Endothelial cell of umbilical vein (primary cell): ENCODE data around the gene ATP12A.
A peak's percentile ranks its signal among the peaks of the same experiment; 100 is the strongest.

Source experiments
- CTCF ChIP-seq, 2 donors: IDR thresholded peaks; 1 replicate in 1 of 2; 2 replicates in 1 of 2; pipeline ENCODE4 v1.5.1; 2011; ENCODE audit warnings: low read length in 2 of 2, mild to moderate bottlenecking in 2 of 2, moderate library complexity in 2 of 2, control low read depth in 1 of 2, inconsistent platforms in 1 of 2, low read depth in 1 of 2; ENCODE audit not compliant: insufficient read depth in 1 of 2; ENCODE audit errors: extremely low read depth in 1 of 2
- EZH2 ChIP-seq: IDR thresholded peaks from 2 replicates; pipeline ENCODE4 v1.6.1; 2012; ENCODE audit warnings: borderline replicate concordance, low read depth, mild to moderate bottlenecking, moderate library complexity, low read length, inconsistent platforms; ENCODE audit not compliant: severe bottlenecking
- FOS ChIP-seq: IDR thresholded peaks from 2 replicates; pipeline ENCODE4 v1.6.1; 2011; ENCODE audit warnings: mild to moderate bottlenecking, low read length, moderate library complexity, borderline replicate concordance; ENCODE audit not compliant: insufficient read depth
- JUN ChIP-seq: IDR thresholded peaks from 2 replicates; pipeline ENCODE4 v1.6.1; 2011; ENCODE audit warnings: borderline replicate concordance, low read depth; ENCODE audit not compliant: insufficient read length, insufficient read depth
- MAX ChIP-seq: IDR thresholded peaks from 2 replicates; pipeline ENCODE4 v1.6.1; 2011; ENCODE audit not compliant: insufficient read depth, insufficient read length
- MYC ChIP-seq: IDR thresholded peaks from one replicate; pipeline ENCODE4 v1.6.1; 2011; ENCODE audit warnings: mild to moderate bottlenecking, low read depth, low read length
- POLR2A ChIP-seq: IDR thresholded peaks from 2 replicates; pipeline ENCODE4 v1.6.1; 2012; ENCODE audit warnings: low read depth, mild to moderate bottlenecking, control low read depth, low read length
- POLR2AphosphoS5 ChIP-seq: IDR thresholded peaks from 2 replicates; pipeline ENCODE4 v1.6.1; 2012; ENCODE audit warnings: low read depth, mild to moderate bottlenecking, control low read depth, low read length, moderate library complexity; ENCODE audit not compliant: insufficient read depth

DNA sequence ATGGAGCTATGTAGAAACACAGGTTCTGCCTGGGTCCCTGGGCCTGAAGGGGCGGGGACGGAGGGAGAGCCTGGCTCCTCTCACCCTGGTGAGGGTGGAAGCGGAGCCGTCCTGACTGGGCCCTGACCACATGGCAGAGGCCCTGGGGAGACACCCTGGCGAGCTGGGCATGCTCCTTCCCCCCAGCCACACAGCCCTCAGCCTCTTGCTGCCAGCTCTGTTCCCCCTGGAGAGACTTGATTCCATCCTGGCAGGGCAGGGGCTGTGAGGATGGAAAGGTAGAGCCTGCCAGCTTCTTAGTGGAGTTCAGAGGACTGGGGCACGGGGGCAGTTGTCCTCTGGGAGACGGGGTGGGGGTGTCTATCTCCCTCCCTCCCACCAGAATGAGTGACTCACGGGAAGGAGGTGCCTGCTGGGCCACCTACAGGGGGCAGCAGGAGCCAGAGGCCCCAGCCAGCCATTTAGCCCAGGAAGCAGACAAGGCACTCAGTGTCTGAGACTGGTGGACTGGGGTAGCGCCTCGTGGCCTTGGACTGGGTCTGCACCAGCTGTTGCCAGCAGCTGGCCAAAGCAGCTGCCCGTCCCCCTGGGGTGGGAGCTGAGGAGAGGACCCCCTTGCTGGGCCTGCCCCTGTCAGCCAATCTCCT lies 60.9 kb downstream of the ATP12A start:
- no peak for TF ChIP-seq EZH2
- no peak for TF ChIP-seq MYC
- TF ChIP-seq POLR2A = no peak
- TF ChIP-seq CTCF (IDR thresholded peaks at IDR 0.05; ENCODE audit: extremely low read depth in 1 of 2, insufficient read depth in 1 of 2, low read depth in 1 of 2, low read length in 2 of 2) = peak in 1 of 2 donors; percentile 33
- no peak for TF ChIP-seq POLR2AphosphoS5
- no peak for TF ChIP-seq MAX
- TF ChIP-seq FOS = no peak
- TF ChIP-seq JUN = no peak
